HepG2 (cell line): ENCODE results near the gene COMMD1.
"Not testable (repeated sequence)": the region's sequence is repeated elsewhere in the genome, so short reads cannot be mapped to it uniquely, and the experiment has no call there.

ENCODE experiments used
- MTF2 ChIP-seq: sonication (generic); formaldehyde crosslinking; IDR thresholded peaks from 2 replicates; pipeline ENCODE4 v1.5.0; 2020; ENCODE audit warnings: missing genetic modification reagents, borderline replicate concordance
- TAF1 ChIP-seq: sonication (generic); formaldehyde crosslinking; IDR thresholded peaks from 2 replicates; pipeline ENCODE4 v1.4.0; 2020; ENCODE audit warnings: missing genetic modification reagents
- ZC3H13 ChIP-seq: sonication (generic); formaldehyde crosslinking; IDR thresholded peaks from 2 replicates; pipeline ENCODE4 v1.8.1; 2023; ENCODE audit warnings: mild to moderate bottlenecking, missing genetic modification reagents, moderate library complexity
- TF ChIP-seq, protein P1 (sequence below): sonication (generic); formaldehyde crosslinking; IDR thresholded peaks from 2 replicates; pipeline ENCODE4 v1.8.1; 2022; ENCODE audit warnings: low read depth, mild to moderate bottlenecking, missing genetic modification reagents
- TF ChIP-seq, protein P2 (sequence below): sonication (generic); formaldehyde crosslinking; IDR thresholded peaks from 2 replicates; pipeline ENCODE4 v1.5.1; 2020; ENCODE audit warnings: missing genetic modification reagents, mild to moderate bottlenecking, borderline replicate concordance
- TF ChIP-seq, protein P3 (sequence below): sonication (generic); formaldehyde crosslinking; IDR thresholded peaks from 2 replicates; pipeline ENCODE4 v1.4.0; 2020; ENCODE audit warnings: missing genetic modification reagents
- TF ChIP-seq, protein P4 (sequence below): sonication (generic); formaldehyde crosslinking; IDR thresholded peaks from 2 replicates; pipeline ENCODE4 v1.8.1; 2023; ENCODE audit warnings: missing genetic modification reagents, inconsistent platforms, borderline replicate concordance
- TF ChIP-seq, protein P5 (sequence below): sonication (generic); formaldehyde crosslinking; IDR thresholded peaks from 2 replicates; pipeline ENCODE4 v1.5.0; 2020; ENCODE audit warnings: mild to moderate bottlenecking, missing genetic modification reagents, moderate library complexity
- TF ChIP-seq, protein P6 (sequence below): sonication (generic); formaldehyde crosslinking; IDR thresholded peaks from 2 replicates; pipeline ENCODE4 v1.8.1; 2023; ENCODE audit warnings: mild to moderate bottlenecking, inconsistent platforms, moderate library complexity, missing genetic modification reagents, borderline replicate concordance
- TF ChIP-seq, protein P7 (sequence below): sonication (generic); formaldehyde crosslinking; IDR thresholded peaks from 2 replicates; pipeline ENCODE4 v1.4.0; 2020; ENCODE audit warnings: missing genetic modification reagents, borderline replicate concordance

DNA sequence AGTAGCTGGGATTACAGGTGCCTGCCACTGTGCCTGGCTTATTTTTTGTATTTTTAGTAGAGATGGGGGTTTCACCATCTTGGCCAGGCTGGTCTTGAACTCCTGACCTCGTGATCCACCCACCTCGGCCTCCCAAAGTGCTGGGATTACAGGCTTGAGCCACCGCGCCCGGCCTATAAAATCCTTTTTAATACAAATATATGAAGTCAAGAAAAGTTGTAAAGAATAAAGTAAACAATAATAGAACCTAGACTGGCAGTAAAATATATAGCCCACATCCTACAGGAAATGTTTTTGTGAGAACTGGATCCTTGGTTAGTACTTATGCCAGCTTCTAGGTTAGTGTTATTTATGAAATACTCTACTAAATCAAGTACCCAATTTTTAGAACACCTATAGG lies 99.0 kb downstream of the COMMD1 start:
- TF ChIP-seq, protein P1, sequence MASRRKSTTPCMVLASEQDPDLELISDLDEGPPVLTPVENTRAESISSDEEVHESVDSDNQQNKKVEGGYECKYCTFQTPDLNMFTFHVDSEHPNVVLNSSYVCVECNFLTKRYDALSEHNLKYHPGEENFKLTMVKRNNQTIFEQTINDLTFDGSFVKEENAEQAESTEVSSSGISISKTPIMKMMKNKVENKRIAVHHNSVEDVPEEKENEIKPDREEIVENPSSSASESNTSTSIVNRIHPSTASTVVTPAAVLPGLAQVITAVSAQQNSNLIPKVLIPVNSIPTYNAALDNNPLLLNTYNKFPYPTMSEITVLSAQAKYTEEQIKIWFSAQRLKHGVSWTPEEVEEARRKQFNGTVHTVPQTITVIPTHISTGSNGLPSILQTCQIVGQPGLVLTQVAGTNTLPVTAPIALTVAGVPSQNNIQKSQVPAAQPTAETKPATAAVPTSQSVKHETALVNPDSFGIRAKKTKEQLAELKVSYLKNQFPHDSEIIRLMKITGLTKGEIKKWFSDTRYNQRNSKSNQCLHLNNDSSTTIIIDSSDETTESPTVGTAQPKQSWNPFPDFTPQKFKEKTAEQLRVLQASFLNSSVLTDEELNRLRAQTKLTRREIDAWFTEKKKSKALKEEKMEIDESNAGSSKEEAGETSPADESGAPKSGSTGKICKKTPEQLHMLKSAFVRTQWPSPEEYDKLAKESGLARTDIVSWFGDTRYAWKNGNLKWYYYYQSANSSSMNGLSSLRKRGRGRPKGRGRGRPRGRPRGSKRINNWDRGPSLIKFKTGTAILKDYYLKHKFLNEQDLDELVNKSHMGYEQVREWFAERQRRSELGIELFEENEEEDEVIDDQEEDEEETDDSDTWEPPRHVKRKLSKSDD (CRISPR knock-in tag): not testable (repeated sequence)
- TF ChIP-seq ZC3H13 (CRISPR knock-in tag); MTF2 (CRISPR knock-in tag); TAF1: not testable (repeated sequence)
- TF ChIP-seq, protein P2, sequence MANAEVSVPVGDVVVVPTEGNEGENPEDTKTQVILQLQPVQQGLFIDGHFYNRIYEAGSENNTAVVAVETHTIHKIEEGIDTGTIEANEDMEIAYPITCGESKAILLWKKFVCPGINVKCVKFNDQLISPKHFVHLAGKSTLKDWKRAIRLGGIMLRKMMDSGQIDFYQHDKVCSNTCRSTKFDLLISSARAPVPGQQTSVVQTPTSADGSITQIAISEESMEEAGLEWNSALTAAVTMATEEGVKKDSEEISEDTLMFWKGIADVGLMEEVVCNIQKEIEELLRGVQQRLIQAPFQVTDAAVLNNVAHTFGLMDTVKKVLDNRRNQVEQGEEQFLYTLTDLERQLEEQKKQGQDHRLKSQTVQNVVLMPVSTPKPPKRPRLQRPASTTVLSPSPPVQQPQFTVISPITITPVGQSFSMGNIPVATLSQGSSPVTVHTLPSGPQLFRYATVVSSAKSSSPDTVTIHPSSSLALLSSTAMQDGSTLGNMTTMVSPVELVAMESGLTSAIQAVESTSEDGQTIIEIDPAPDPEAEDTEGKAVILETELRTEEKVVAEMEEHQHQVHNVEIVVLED (CRISPR knock-in tag): not testable (repeated sequence)
- TF ChIP-seq, protein P3, sequence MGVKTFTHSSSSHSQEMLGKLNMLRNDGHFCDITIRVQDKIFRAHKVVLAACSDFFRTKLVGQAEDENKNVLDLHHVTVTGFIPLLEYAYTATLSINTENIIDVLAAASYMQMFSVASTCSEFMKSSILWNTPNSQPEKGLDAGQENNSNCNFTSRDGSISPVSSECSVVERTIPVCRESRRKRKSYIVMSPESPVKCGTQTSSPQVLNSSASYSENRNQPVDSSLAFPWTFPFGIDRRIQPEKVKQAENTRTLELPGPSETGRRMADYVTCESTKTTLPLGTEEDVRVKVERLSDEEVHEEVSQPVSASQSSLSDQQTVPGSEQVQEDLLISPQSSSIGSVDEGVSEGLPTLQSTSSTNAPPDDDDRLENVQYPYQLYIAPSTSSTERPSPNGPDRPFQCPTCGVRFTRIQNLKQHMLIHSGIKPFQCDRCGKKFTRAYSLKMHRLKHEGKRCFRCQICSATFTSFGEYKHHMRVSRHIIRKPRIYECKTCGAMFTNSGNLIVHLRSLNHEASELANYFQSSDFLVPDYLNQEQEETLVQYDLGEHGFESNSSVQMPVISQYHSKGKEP: not testable (repeated sequence)
- TF ChIP-seq, protein P4, sequence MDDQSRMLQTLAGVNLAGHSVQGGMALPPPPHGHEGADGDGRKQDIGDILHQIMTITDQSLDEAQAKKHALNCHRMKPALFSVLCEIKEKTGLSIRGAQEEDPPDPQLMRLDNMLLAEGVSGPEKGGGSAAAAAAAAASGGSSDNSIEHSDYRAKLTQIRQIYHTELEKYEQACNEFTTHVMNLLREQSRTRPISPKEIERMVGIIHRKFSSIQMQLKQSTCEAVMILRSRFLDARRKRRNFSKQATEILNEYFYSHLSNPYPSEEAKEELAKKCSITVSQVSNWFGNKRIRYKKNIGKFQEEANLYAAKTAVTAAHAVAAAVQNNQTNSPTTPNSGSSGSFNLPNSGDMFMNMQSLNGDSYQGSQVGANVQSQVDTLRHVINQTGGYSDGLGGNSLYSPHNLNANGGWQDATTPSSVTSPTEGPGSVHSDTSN: not testable (repeated sequence)
- TF ChIP-seq, protein P5, sequence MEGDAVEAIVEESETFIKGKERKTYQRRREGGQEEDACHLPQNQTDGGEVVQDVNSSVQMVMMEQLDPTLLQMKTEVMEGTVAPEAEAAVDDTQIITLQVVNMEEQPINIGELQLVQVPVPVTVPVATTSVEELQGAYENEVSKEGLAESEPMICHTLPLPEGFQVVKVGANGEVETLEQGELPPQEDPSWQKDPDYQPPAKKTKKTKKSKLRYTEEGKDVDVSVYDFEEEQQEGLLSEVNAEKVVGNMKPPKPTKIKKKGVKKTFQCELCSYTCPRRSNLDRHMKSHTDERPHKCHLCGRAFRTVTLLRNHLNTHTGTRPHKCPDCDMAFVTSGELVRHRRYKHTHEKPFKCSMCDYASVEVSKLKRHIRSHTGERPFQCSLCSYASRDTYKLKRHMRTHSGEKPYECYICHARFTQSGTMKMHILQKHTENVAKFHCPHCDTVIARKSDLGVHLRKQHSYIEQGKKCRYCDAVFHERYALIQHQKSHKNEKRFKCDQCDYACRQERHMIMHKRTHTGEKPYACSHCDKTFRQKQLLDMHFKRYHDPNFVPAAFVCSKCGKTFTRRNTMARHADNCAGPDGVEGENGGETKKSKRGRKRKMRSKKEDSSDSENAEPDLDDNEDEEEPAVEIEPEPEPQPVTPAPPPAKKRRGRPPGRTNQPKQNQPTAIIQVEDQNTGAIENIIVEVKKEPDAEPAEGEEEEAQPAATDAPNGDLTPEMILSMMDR (CRISPR knock-in tag): not testable (repeated sequence)
- TF ChIP-seq, protein P6, sequence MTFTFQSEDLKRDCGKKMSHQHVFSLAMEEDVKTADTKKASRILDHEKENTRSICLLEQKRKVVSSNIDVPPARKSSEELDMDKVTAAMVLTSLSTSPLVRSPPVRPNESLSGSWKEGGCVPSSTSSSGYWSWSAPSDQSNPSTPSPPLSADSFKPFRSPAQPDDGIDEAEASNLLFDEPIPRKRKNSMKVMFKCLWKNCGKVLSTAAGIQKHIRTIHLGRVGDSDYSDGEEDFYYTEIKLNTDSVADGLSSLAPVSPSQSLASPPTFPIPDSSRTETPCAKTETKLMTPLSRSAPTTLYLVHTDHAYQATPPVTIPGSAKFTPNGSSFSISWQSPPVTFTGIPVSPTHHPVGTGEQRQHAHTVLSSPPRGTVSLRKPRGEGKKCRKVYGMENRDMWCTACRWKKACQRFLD (CRISPR knock-in tag): not testable (repeated sequence)
- TF ChIP-seq, protein P7, sequence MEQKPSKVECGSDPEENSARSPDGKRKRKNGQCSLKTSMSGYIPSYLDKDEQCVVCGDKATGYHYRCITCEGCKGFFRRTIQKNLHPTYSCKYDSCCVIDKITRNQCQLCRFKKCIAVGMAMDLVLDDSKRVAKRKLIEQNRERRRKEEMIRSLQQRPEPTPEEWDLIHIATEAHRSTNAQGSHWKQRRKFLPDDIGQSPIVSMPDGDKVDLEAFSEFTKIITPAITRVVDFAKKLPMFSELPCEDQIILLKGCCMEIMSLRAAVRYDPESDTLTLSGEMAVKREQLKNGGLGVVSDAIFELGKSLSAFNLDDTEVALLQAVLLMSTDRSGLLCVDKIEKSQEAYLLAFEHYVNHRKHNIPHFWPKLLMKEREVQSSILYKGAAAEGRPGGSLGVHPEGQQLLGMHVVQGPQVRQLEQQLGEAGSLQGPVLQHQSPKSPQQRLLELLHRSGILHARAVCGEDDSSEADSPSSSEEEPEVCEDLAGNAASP (CRISPR knock-in tag): not testable (repeated sequence)
